GM12878 (cell line): ENCODE results near the gene ANP32D. TPM values are rescaled to one million over a fixed set of nuclear protein-coding genes. Genes with fewer than 3 reads are reported as not detected.

ENCODE experiments used
- ATAC-seq: fragments of 200-7000 bp; cut with Tn5 transposase; 3 replicates; pipeline ENCODE4 v1.9.1; 2020; ENCODE audit warnings: mild to moderate bottlenecking, moderate library complexity
- BruUV-seq: library from RNA; stranded (reverse); fragments of 400-500 nt; replicated peaks from 2 replicates; lab custom pipeline; 2021; lab: Mats Ljungman, UMichigan
- CTCF ChIA-PET: fragments of 300-600 bp; sonication (Branson Sonifier 250); formaldehyde crosslinking; extraction: SDS; loops from one replicate; lab custom pipeline; 2021; ENCODE audit warnings: inconsistent platforms; lab: Yijun Ruan, JAX
- POLR2A ChIA-PET: fragments of 350-600 bp; formaldehyde crosslinking; extraction: SDS; loops from one replicate; lab custom pipeline; 2021; ENCODE audit warnings: inconsistent platforms; lab: Charles Lee
- RAD21 ChIA-PET: fragments of 300-600 bp; sonication (Branson Sonifier 250); formaldehyde crosslinking; loops from one replicate; lab custom pipeline; 2023; ENCODE audit warnings: antibody characterized with exemption; ENCODE audit not compliant: unreplicated experiment; lab: Charles Lee
- SMC1A ChIA-PET: fragments of 300-600 bp; sonication (Branson Sonifier 250); formaldehyde crosslinking; loops from one replicate; lab custom pipeline; 2023; ENCODE audit not compliant: unreplicated experiment, uncharacterized antibody; lab: Charles Lee
- DNase-seq: peaks from one replicate; pipeline ENCODE4 v3.0.0-alpha.2; 2011; ENCODE audit warnings: low read depth, low spot score
- FAIRE-seq: peaks from 3 replicates; lab custom pipeline; 2011; peaks lifted over from hg19 to GRCh38; lab: Jason Lieb, UNC
- H2AFZ ChIP-seq: 2 replicates; pipeline ENCODE4 v1.6.0; 2011; ENCODE audit warnings: low read depth, low read length, control low read depth; ENCODE audit not compliant: control insufficient read depth
- H3K27ac ChIP-seq: 2 replicates; pipeline ENCODE4 v1.5.1; 2011; ENCODE audit warnings: control low read depth; ENCODE audit not compliant: control insufficient read depth, insufficient read depth
- H3K27me3 ChIP-seq, 2 experiments: replicated peaks in 1 of 2; 2 replicates each; pipeline versions ENCODE4 v1.6.0 to v1.6.1; 2011; ENCODE audit warnings: low read length in 1 of 2; ENCODE audit not compliant: control insufficient read depth in 2 of 2, insufficient read depth in 2 of 2
- H3K36me3 ChIP-seq, 2 experiments: 2 replicates each; pipeline ENCODE4 v1.5.1; 2011; ENCODE audit warnings: low read length in 1 of 2; ENCODE audit not compliant: control insufficient read depth in 2 of 2, insufficient read depth in 2 of 2
- H3K4me1 ChIP-seq: 2 replicates; pipeline ENCODE4 v1.6.1; 2011; ENCODE audit warnings: mild to moderate bottlenecking, low read length, moderate library complexity, mixed read lengths; ENCODE audit not compliant: control insufficient read depth, insufficient read depth
- H3K4me2 ChIP-seq: 2 replicates; pipeline ENCODE4 v1.6.0; 2011; ENCODE audit warnings: control low read depth; ENCODE audit not compliant: control insufficient read depth, insufficient read depth
- H3K4me3 ChIP-seq: fragments of 200-600 bp; sonication (generic); 2 replicates; pipeline ENCODE4 v1.5.1; 2016
- H3K79me2 ChIP-seq: 2 replicates; pipeline ENCODE4 v1.6.0; 2011; ENCODE audit warnings: low read length; ENCODE audit not compliant: control insufficient read depth, insufficient read depth
- H3K9ac ChIP-seq: 2 replicates; pipeline ENCODE4 v1.8.0; 2011; ENCODE audit warnings: low read length, control low read depth, mixed read lengths; ENCODE audit not compliant: control insufficient read depth, insufficient read depth
- H3K9me3 ChIP-seq: replicated peaks from 3 replicates; pipeline ENCODE4 v1.5.1; 2011; ENCODE audit warnings: mild to moderate bottlenecking, low read length; ENCODE audit not compliant: control insufficient read depth, insufficient read depth
- H4K20me1 ChIP-seq: 2 replicates; pipeline ENCODE4 v1.6.0; 2011; ENCODE audit not compliant: control insufficient read depth, insufficient read depth
- BRCA1 ChIP-seq: IDR thresholded peaks from 2 replicates; pipeline ENCODE4 v1.6.1; 2011; ENCODE audit warnings: low read depth, low read length, improper control_type of control experiment
- EED ChIP-seq: sonication (generic); IDR thresholded peaks from 2 replicates; pipeline ENCODE4 v1.6.1; 2016; ENCODE audit warnings: antibody characterized with exemption, low read depth
- EGR1 ChIP-seq, 2 experiments: IDR thresholded peaks; 1 replicate in 1 of 2; 2 replicates in 1 of 2; pipeline ENCODE4 v1.6.1; 2011 to 2012; ENCODE audit warnings: low read depth in 2 of 2, low read length in 2 of 2, borderline replicate concordance in 1 of 2, mild to moderate bottlenecking in 1 of 2, moderate library complexity in 1 of 2
- FOS ChIP-seq: IDR thresholded peaks from 3 replicates; pipeline ENCODE4 v1.6.1; 2011; ENCODE audit warnings: borderline replicate concordance; ENCODE audit not compliant: insufficient read length; ENCODE audit errors: extremely low read depth
- PKNOX1 ChIP-seq: fragments of 450-650 bp; IDR thresholded peaks from 2 replicates; pipeline ENCODE4 v1.6.1; 2016; ENCODE audit warnings: mild to moderate bottlenecking
- USF1 ChIP-seq: IDR thresholded peaks from 2 replicates; pipeline ENCODE4 v1.6.1; 2011; ENCODE audit warnings: borderline replicate concordance, low read depth, mild to moderate bottlenecking, moderate library complexity, mixed read lengths, low read length; ENCODE audit not compliant: insufficient read depth; ENCODE audit errors: extremely low read length
- ZNF217 ChIP-seq: fragments of 450-650 bp; IDR thresholded peaks from 2 replicates; pipeline ENCODE4 v1.6.1; 2017; ENCODE audit warnings: antibody characterized with exemption, mild to moderate bottlenecking
- WGBS: methylation state at CpG from one replicate; pipeline ENCODE4 v1.1.6; 2016; ENCODE audit warnings: low lambda C conversion rate; ENCODE audit not compliant: insufficient replicate concordance, insufficient coverage; ENCODE audit errors: missing lambda C conversion rate; 5-methylcytosine and 5-hydroxymethylcytosine counted together
- in situ Hi-C: fragments of 300-500 bp; cut with MboI; formaldehyde crosslinking; loops from 9 replicates; pipeline ENCODE4 v1.14.3; 2018; ENCODE audit warnings: mixed read lengths
- intact Hi-C: fragments of 100-400 bp; cut with micrococcal nuclease; formaldehyde crosslinking; loops from one replicate; pipeline ENCODE4 v1.14.2; 2022; ENCODE audit not compliant: unreplicated experiment
- polyA plus RNA-seq, 11 experiments: library from polyadenylated mRNA; depleted of rRNA in 4 of 11; unstranded in 6 of 11; stranded (reverse) in 5 of 11; fragments of >200 nt; fragmentation: Nextera tagmentation in 4 of 11; fragmentation: Illumina TruSeq in 1 of 11; extraction: Ambion mirVana in 4 of 11; extraction: Trizol in 1 of 11; gene quantifications; 1 replicate in 1 of 11; 2 replicates in 10 of 11; pipeline versions ENCODE4 v1.2.1 to v1.2.3, GENCODE V29; 2011 to 2016; ENCODE audit warnings: inconsistent platforms in 2 of 11, missing spikeins in 2 of 11, low read depth in 1 of 11
- total RNA-seq, 4 experiments: library from RNA; depleted of rRNA in 3 of 4; stranded (reverse); fragments of >200 nt in 3 of 4; fragmentation: Illumina TruSeq in 1 of 4; extraction: Trizol in 1 of 4; gene quantifications; 2 replicates each; pipeline versions ENCODE4 v1.2.1 to v1.2.3, GENCODE V29; 2013 to 2021

The ANP32D gene
- total and polyA plus RNA-seq, 10 of the 15 experiments (the other 5 are each of a cell fraction or from before 2014, with no cell fraction given), result not detected

- TF ChIP-seq FOS (no peak), ZNF217 (no peak), EGR1 (IDR thresholded peaks at IDR 0.05; ENCODE audit: borderline replicate concordance in 1 of 2, low read depth in 2 of 2, low read length in 2 of 2) (no peak)
Measured at GRCh38 chr12:48486261-48486660, 13.9 kb downstream of the ANP32D start (continued).

GRCh38 chr12:48486679-48487078, 14.3 kb downstream of the ANP32D start:
- DNase-seq, result no peak
- ATAC-seq, result peak; percentile 7; the same call in 1 of the 3 replicates
- Histone ChIP-seq H4K20me1 (no peaks in the 10 kb centered on the region), H3K9ac (no peak overlapping the region), H3K4me1 (0 out of 2 replicates have a peak, but pooled peaks cover 5% of the 10 kb centered on the region), H3K9me3 (no peaks in the 10 kb centered on the region), H3K36me3 (no peaks in the 10 kb centered on the region), H3K4me2 (no peak overlapping the region), H3K79me2 (no peaks in the 10 kb centered on the region), H3K27ac (no peak overlapping the region), H3K4me3 (no peak overlapping the region)
- BruUV-seq, result no TSS peak
- 42% methylated on average over 5 of the region's 5 CpGs for WGBS
- RAD21 ChIA-PET, result interaction anchor here (1.3 to 1.5 kb wide), 2 partner anchors 40 to 56 kb away, joined by 3 to 4 read pairs; no protein-coding TSS in a partner anchor
- TF ChIP-seq USF1, result no peak
- 0 out of 2 replicates have a peak, but pooled peaks have one; percentile 29 for TF ChIP-seq EED
- TF ChIP-seq BRCA1, result no peak
- TF ChIP-seq PKNOX1, result peak; percentile 66
- TF ChIP-seq, all 136 proteins: peak for 2
- intact Hi-C loops (no loop called here), in situ Hi-C loops (no loop called here)
- ChIA-PET SMC1A (interaction anchor here (0.9 to 1.3 kb wide), 2 partner anchors 14 to 40 kb away, joined by 3 to 4 read pairs; partner anchors contain the start of gene ANP32D), CTCF (interaction anchor here (0.6 to 2.1 kb wide), 2 partner anchors 56 to 94 kb away, joined by 3 to 8 read pairs; no protein-coding TSS in a partner anchor), POLR2A (no interaction called here)
- no peaks in the 10 kb centered on the region for H3K27me3 ChIP-seq
- no peak overlapping the region for H2AFZ ChIP-seq
- FAIRE-seq, result no peak
